H1 (cell line): ENCODE results near the gene GRID1. TPM values are rescaled to one million over a fixed set of nuclear protein-coding genes. Genes with fewer than 3 reads are reported as not detected.

Source experiments
- CTCF ChIA-PET: fragments of 300-600 bp; sonication (Branson Sonifier 250); formaldehyde crosslinking; loops from one replicate; lab custom pipeline; 2021; ENCODE audit not compliant: partially characterized antibody; lab: Charles Lee
- POLR2A ChIA-PET: fragments of 300-600 bp; sonication (Branson Sonifier 250); formaldehyde crosslinking; loops from one replicate; lab custom pipeline; 2021; ENCODE audit warnings: inconsistent platforms; ENCODE audit not compliant: partially characterized antibody; lab: Charles Lee
- DNase-seq, 2 experiments: peaks; one replicate each; pipeline versions ENCODE4 v3.0.0 to v3.0.0-alpha.2; 2010 to 2022; ENCODE audit warnings: low spot score in 2 of 2, low read depth in 1 of 2, mixed read lengths in 1 of 2
- FAIRE-seq: peaks from 2 replicates; lab custom pipeline; 2011; peaks lifted over from hg19 to GRCh38; lab: Jason Lieb, UNC
- H2AFZ ChIP-seq: 2 replicates; pipeline ENCODE4 v1.8.1; 2012; ENCODE audit warnings: low read length, inconsistent platforms
- H2AK5ac ChIP-seq: 2 replicates; pipeline ENCODE4 v1.6.1; 2013; ENCODE audit warnings: low read depth, low read length
- H2BK120ac ChIP-seq: replicated peaks from 2 replicates; pipeline ENCODE3; 2013; ENCODE audit warnings: low read depth, low read length, inconsistent platforms
- H2BK12ac ChIP-seq: 2 replicates; pipeline ENCODE4 v1.6.1; 2013; ENCODE audit warnings: low read depth, low read length
- H2BK15ac ChIP-seq: 2 replicates; pipeline ENCODE4 v1.6.1; 2013; ENCODE audit warnings: low read length
- H2BK20ac ChIP-seq: 2 replicates; pipeline ENCODE4 v1.6.1; 2013; ENCODE audit warnings: low read length
- H2BK5ac ChIP-seq: 2 replicates; pipeline ENCODE4 v1.6.1; 2013; ENCODE audit warnings: low read depth, low read length
- H3K14ac ChIP-seq: 2 replicates; pipeline ENCODE4 v1.6.1; 2013; ENCODE audit warnings: inconsistent platforms; ENCODE audit not compliant: insufficient read length
- H3K18ac ChIP-seq: 2 replicates; pipeline ENCODE4 v1.6.1; 2013; ENCODE audit warnings: low read length; ENCODE audit errors: extremely low read depth
- H3K23ac ChIP-seq: 2 replicates; pipeline ENCODE4 v1.6.1; 2013; ENCODE audit warnings: inconsistent platforms; ENCODE audit not compliant: insufficient read length
- H3K23me2 ChIP-seq: 2 replicates; pipeline ENCODE4 v1.6.1; 2013; ENCODE audit warnings: low read depth, low read length
- H3K27ac ChIP-seq: 2 replicates; pipeline ENCODE4 v1.6.1; 2011; ENCODE audit warnings: low read depth, low read length, inconsistent platforms
- H3K27me3 ChIP-seq, 4 experiments: replicated peaks in 1 of 4; 1 replicate in 1 of 4; 2 replicates in 3 of 4; pipeline versions ENCODE4 v1.6.1 to v1.8.1; 2011 to 2013; ENCODE audit warnings: low read length in 3 of 4, mild to moderate bottlenecking in 3 of 4, inconsistent platforms in 2 of 4, mixed read lengths in 2 of 4, moderate library complexity in 1 of 4; ENCODE audit not compliant: control insufficient read depth in 3 of 4, insufficient read depth in 3 of 4; ENCODE audit errors: extremely low read depth in 1 of 4
- H3K36me3 ChIP-seq, 4 experiments: 2 replicates each; pipeline versions ENCODE4 v1.6.1 to v1.8.1; 2011 to 2013; ENCODE audit warnings: mild to moderate bottlenecking in 4 of 4, low read length in 3 of 4, moderate library complexity in 2 of 4, control low read depth in 1 of 4, inconsistent platforms in 1 of 4; ENCODE audit not compliant: insufficient read depth in 4 of 4, control insufficient read depth in 2 of 4
- H3K4ac ChIP-seq: replicated peaks from 2 replicates; pipeline ENCODE3; 2013; ENCODE audit warnings: low read length, low read depth, mixed read lengths, inconsistent platforms; ENCODE audit not compliant: insufficient read length
- H3K4me1 ChIP-seq, 4 experiments: replicated peaks in 1 of 4; 1 replicate in 1 of 4; 2 replicates in 3 of 4; pipeline versions ENCODE4 v1.6.1 to v1.8.1; 2011 to 2013; ENCODE audit warnings: low read length in 3 of 4, inconsistent platforms in 2 of 4, mixed read lengths in 1 of 4; ENCODE audit not compliant: insufficient read depth in 4 of 4, control insufficient read depth in 3 of 4
- H3K4me2 ChIP-seq, 2 experiments: 2 replicates each; pipeline versions ENCODE4 v1.6.1 to v1.8.1; 2011 to 2013; ENCODE audit warnings: low read depth in 2 of 2, low read length in 2 of 2, control low read depth in 1 of 2, inconsistent platforms in 1 of 2, mild to moderate bottlenecking in 1 of 2; ENCODE audit not compliant: insufficient read depth in 1 of 2
- H3K4me3 ChIP-seq, 4 experiments: fragments of 200-600, 300-600 bp in 1 of 4; sonication (generic), shearing (Covaris generic), sonication (Bioruptor Twin) in 1 of 4; 2 replicates each; pipeline versions ENCODE4 v1.5.1 to v1.8.1; 2011 to 2016; ENCODE audit warnings: low read length in 4 of 4, low read depth in 3 of 4, control low read depth in 2 of 4, inconsistent platforms in 2 of 4, mild to moderate bottlenecking in 2 of 4, mixed read lengths in 1 of 4, moderate library complexity in 1 of 4; ENCODE audit not compliant: insufficient read depth in 2 of 4; ENCODE audit errors: extremely low read depth in 1 of 4
- H3K56ac ChIP-seq: replicated peaks from 2 replicates; pipeline ENCODE3; 2013; ENCODE audit warnings: low read depth, mild to moderate bottlenecking, mixed read lengths, low read length, inconsistent platforms; ENCODE audit not compliant: insufficient read length
- H3K79me1 ChIP-seq: 2 replicates; pipeline ENCODE4 v1.6.1; 2013; ENCODE audit warnings: low read depth, low read length, control low read depth
- H3K79me2 ChIP-seq, 2 experiments: 2 replicates each; pipeline versions ENCODE4 v1.6.1 to v1.8.1; 2012 to 2013; ENCODE audit warnings: low read length in 2 of 2, mild to moderate bottlenecking in 2 of 2, inconsistent platforms in 1 of 2; ENCODE audit not compliant: insufficient read depth in 2 of 2, control insufficient read depth in 1 of 2
- H3K9ac ChIP-seq, 4 experiments: replicated peaks in 1 of 4; 1 replicate in 1 of 4; 2 replicates in 3 of 4; pipeline versions ENCODE4 v1.6.1 to v1.8.1; 2011 to 2013; ENCODE audit warnings: low read depth in 3 of 4, low read length in 3 of 4, control low read depth in 2 of 4, mild to moderate bottlenecking in 2 of 4, moderate library complexity in 2 of 4, inconsistent platforms in 1 of 4; ENCODE audit errors: extremely low read depth in 1 of 4
- H3K9me3 ChIP-seq, 2 experiments: 2 replicates each; pipeline versions ENCODE4 v1.6.1 to v1.8.1; 2012 to 2013; ENCODE audit warnings: mild to moderate bottlenecking in 2 of 2, moderate library complexity in 2 of 2, control low read depth in 1 of 2, inconsistent platforms in 1 of 2, low read depth in 1 of 2, low read length in 1 of 2, mixed read lengths in 1 of 2; ENCODE audit not compliant: insufficient read depth in 2 of 2
- H4K20me1 ChIP-seq, 2 experiments: replicated peaks in 1 of 2; 2 replicates each; pipeline versions ENCODE3 to v1.8.1; 2011 to 2013; ENCODE audit warnings: inconsistent platforms in 2 of 2, low read length in 2 of 2, mild to moderate bottlenecking in 1 of 2; ENCODE audit not compliant: insufficient read depth in 2 of 2, control insufficient read depth in 1 of 2
- H4K5ac ChIP-seq: 2 replicates; pipeline ENCODE4 v1.6.1; 2013; ENCODE audit warnings: low read length, low read depth, mixed read lengths, inconsistent platforms; ENCODE audit not compliant: insufficient read length
- H4K8ac ChIP-seq: 2 replicates; pipeline ENCODE4 v1.8.0; 2013; ENCODE audit warnings: mild to moderate bottlenecking, moderate library complexity, low read length, inconsistent platforms; ENCODE audit not compliant: insufficient read depth; ENCODE audit errors: extremely low read depth
- H4K91ac ChIP-seq: replicated peaks from 2 replicates; pipeline ENCODE3; 2013; ENCODE audit warnings: low read length, mixed read lengths, inconsistent platforms; ENCODE audit not compliant: insufficient read length
- ASH2L ChIP-seq: fragments of 200-600, 300-600 bp; sonication (generic); IDR thresholded peaks from one replicate; pipeline ENCODE4 v1.7.1; 2017; ENCODE audit warnings: low read length
- HDAC6 ChIP-seq: IDR thresholded peaks from one replicate; pipeline ENCODE4 v1.7.1; 2012; ENCODE audit warnings: low read depth, mild to moderate bottlenecking, inconsistent platforms, low read length, moderate library complexity
- JUND ChIP-seq: IDR thresholded peaks from 2 replicates; pipeline ENCODE4 v1.6.1; 2011; ENCODE audit warnings: mild to moderate bottlenecking, improper control_type of control experiment, low read length
- KDM4A ChIP-seq: IDR thresholded peaks from one replicate; pipeline ENCODE4 v1.7.1; 2012; ENCODE audit warnings: low read depth, mild to moderate bottlenecking, moderate library complexity, low read length, inconsistent platforms; ENCODE audit not compliant: severe bottlenecking
- POLR2AphosphoS5 ChIP-seq: IDR thresholded peaks from 2 replicates; pipeline ENCODE4 v1.6.1; 2011; ENCODE audit warnings: low read depth, low read length
- SIRT6 ChIP-seq: IDR thresholded peaks from one replicate; pipeline ENCODE4 v1.7.1; 2012; ENCODE audit warnings: low read length, inconsistent platforms
- SP1 ChIP-seq: IDR thresholded peaks from 2 replicates; pipeline ENCODE4 v1.6.1; 2011; ENCODE audit warnings: low read depth, low read length
- TAF1 ChIP-seq: IDR thresholded peaks from 2 replicates; pipeline ENCODE4 v1.6.1; 2011; ENCODE audit warnings: mild to moderate bottlenecking, low read depth, low read length
- YY1 ChIP-seq: IDR thresholded peaks from 2 replicates; pipeline ENCODE4 v1.6.1; 2011; ENCODE audit warnings: low read depth, mild to moderate bottlenecking, low read length
- WGBS, 2 experiments: shearing (Covaris generic) in 1 of 2; methylation state at CpG; one replicate each; pipeline versions ENCODE4 v1.1.6 to v1.1.7; 2013 to 2015; ENCODE audit warnings: low lambda C conversion rate in 2 of 2, mixed read lengths in 2 of 2, inconsistent platforms in 1 of 2, low coverage in 1 of 2, missing lambda C conversion rate in 1 of 2; ENCODE audit not compliant: insufficient replicate concordance in 2 of 2, insufficient coverage in 1 of 2, insufficient read length in 1 of 2; ENCODE audit errors: extremely low coverage in 1 of 2, missing lambda C conversion rate in 1 of 2; 5-methylcytosine and 5-hydroxymethylcytosine counted together
- polyA plus RNA-seq, 7 experiments: library from polyadenylated mRNA; depleted of rRNA in 3 of 7; stranded (reverse) in 5 of 7; unstranded in 2 of 7; fragments of >200 nt in 5 of 7; fragments of 200-250 nt in 2 of 7; gene quantifications; 1 replicate in 5 of 7; 2 replicates in 1 of 7; 4 replicates in 1 of 7; pipeline versions ENCODE4 v1.2.1 to v1.2.3, GENCODE V29; 2011 to 2013; ENCODE audit warnings: missing spikeins in 2 of 7, mixed read lengths in 2 of 7
- total RNA-seq: library from RNA; stranded (reverse); fragmentation: NEBNext Ultra II Directional; extraction: Animal tissue kit (Norgen Biotek cat#: 25700); gene quantifications from 2 replicates; pipeline ENCODE4 v1.2.1, GENCODE V29; 2021
- TF ChIP-seq, protein P1 (sequence below): IDR thresholded peaks from 2 replicates; pipeline ENCODE4 v1.6.1; 2012; ENCODE audit warnings: low read length, inconsistent platforms

GRID1 gene
- total and polyA plus RNA-seq, 2 of the 8 experiments (the other 6 are each of a cell fraction or from before 2014, with no cell fraction given) = 0.22 to 0.30 TPM

DNA sequence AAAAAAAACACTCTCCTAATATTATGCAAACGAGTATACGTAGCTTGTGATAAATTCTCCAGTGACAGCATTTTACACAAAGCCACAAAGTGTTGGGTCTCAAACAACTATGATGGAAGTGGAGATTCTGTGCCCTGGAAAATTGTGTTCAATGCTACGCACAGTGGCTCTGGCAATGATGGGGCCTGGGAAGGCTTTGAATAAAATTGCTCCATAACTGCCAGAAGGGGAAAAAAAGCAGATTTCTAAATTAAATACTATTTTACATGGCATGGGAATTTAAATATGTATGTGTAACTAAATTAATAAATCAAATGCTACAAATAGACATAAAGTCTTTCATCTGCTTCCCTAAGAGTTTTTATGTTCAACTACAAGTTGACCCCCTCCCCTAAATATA is 306.7 kb downstream of the GRID1 start:
- Histone ChIP-seq H3K79me1 (no peaks in the 10 kb centered on the region; the same call in 1 of the 2 replicates), H4K5ac (no peak overlapping the region)
- POLR2A ChIA-PET = no interaction called here

More for the DNA sequence above, 306.7 kb downstream of the GRID1 start:
- H2BK15ac ChIP-seq = no peak overlapping the region
- no peak overlapping the region for H4K91ac ChIP-seq
- no peak overlapping the region for H2BK20ac ChIP-seq
- H3K9ac ChIP-seq = no peak overlapping the region
- H2AFZ ChIP-seq = no peak overlapping the region
- no peak overlapping the region for H3K18ac ChIP-seq
- WGBS, 2 experiments = 86% methylated on average over 3 of the region's 3 CpGs; no CpG with 5 or more reads in 1 of the 2 experiments
- no peak overlapping the region for H3K14ac ChIP-seq
- no peak overlapping the region for H2AK5ac ChIP-seq
- no peak overlapping the region for H3K23ac ChIP-seq
- no peaks in the 10 kb centered on the region for H4K20me1 ChIP-seq
- H3K56ac ChIP-seq = no peak overlapping the region
- no peaks in the 10 kb centered on the region for H3K4me1 ChIP-seq
- H3K23me2 ChIP-seq = no peaks in the 10 kb centered on the region
- no peak overlapping the region for H2BK12ac ChIP-seq
- H3K79me2 ChIP-seq = no peaks in the 10 kb centered on the region
- H3K9me3 ChIP-seq = no peaks in the 10 kb centered on the region
- no peak overlapping the region for H2BK120ac ChIP-seq
- no peaks in the 10 kb centered on the region; a peak in 1 of 7 replicates for H3K27me3 ChIP-seq
- no peaks in the 10 kb centered on the region for H3K36me3 ChIP-seq
- TF ChIP-seq SP1 (no peak), SIRT6 (no peak), JUND (no peak), TAF1 (no peak), YY1 (no peak), POLR2AphosphoS5 (no peak), ASH2L (no peak), HDAC6 (no peak), KDM4A (no peak)
- TF ChIP-seq, protein P1, sequence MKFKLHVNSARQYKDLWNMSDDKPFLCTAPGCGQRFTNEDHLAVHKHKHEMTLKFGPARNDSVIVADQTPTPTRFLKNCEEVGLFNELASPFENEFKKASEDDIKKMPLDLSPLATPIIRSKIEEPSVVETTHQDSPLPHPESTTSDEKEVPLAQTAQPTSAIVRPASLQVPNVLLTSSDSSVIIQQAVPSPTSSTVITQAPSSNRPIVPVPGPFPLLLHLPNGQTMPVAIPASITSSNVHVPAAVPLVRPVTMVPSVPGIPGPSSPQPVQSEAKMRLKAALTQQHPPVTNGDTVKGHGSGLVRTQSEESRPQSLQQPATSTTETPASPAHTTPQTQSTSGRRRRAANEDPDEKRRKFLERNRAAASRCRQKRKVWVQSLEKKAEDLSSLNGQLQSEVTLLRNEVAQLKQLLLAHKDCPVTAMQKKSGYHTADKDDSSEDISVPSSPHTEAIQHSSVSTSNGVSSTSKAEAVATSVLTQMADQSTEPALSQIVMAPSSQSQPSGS = no peak
- TF ChIP-seq, all 59 proteins: peak for 0
- Histone ChIP-seq H3K4me3 (no peak overlapping the region), H3K27ac (no peak overlapping the region), H2BK5ac (no peak overlapping the region), H3K4ac (no peak overlapping the region), H4K8ac (no peak overlapping the region), H3K4me2 (no peak overlapping the region)
- CTCF ChIA-PET = interaction anchor here (1.2 to 1.5 kb wide), 2 partner anchors 18 to 118 kb away, joined by 3 to 4 read pairs; no protein-coding TSS in a partner anchor
- DNase-seq (no peak), FAIRE-seq (no peak)
